Type B pancreatic cell (in vitro differentiated cells): ENCODE data around the gene VEGFB. TPM values are rescaled to one million over a fixed set of nuclear protein-coding genes. Genes with fewer than 3 reads are reported as not detected.
A peak's percentile ranks its signal among the peaks of the same experiment; 100 is the strongest.

Experiments
- DNase-seq: peaks from one replicate; pipeline ENCODE4 v3.0.0; 2021; ENCODE audit warnings: mixed read lengths; ENCODE audit not compliant: unreplicated experiment; ENCODE audit errors: extremely low spot score
- H3K27ac Mint-ChIP-seq: 2 replicates; pipeline ENCODE4 v1.8.0; 2021; ENCODE audit warnings: mild to moderate bottlenecking, mixed read lengths
- H3K27me3 Mint-ChIP-seq: 2 replicates; pipeline ENCODE4 v1.8.0; 2021; ENCODE audit warnings: mixed read lengths
- H3K36me3 Mint-ChIP-seq: 2 replicates; pipeline ENCODE4 v1.8.0; 2021; ENCODE audit warnings: mixed read lengths
- H3K4me1 Mint-ChIP-seq: one replicate; pipeline ENCODE4 v1.8.0; 2021; ENCODE audit warnings: mixed read lengths; ENCODE audit not compliant: unreplicated experiment
- H3K4me3 Mint-ChIP-seq: 2 replicates; pipeline ENCODE4 v1.8.0; 2021; ENCODE audit warnings: mild to moderate bottlenecking, mixed read lengths
- H3K9me3 Mint-ChIP-seq: 2 replicates; pipeline ENCODE4 v1.8.0; 2021; ENCODE audit warnings: mixed read lengths
- CTCF ChIP-seq: fragments of 200-600 bp; sonication (generic); conservative IDR thresholded peaks from 2 replicates; pipeline ENCODE4 v1.5.0; 2021; ENCODE audit warnings: antibody characterized with exemption, mild to moderate bottlenecking
- total RNA-seq: library from RNA; stranded (reverse); gene quantifications from 2 replicates; pipeline ENCODE4 v1.2.1, GENCODE V29; 2021; ENCODE audit warnings: low replicate concordance

VEGFB gene
- total RNA-seq, 1 donor from 2014 or later = 66.3 TPM

- Mint-ChIP-seq H3K4me3 (peak overlapping the region; percentile 90), H3K9me3 (no peaks in the 10 kb centered on the region), H3K4me1 (peaks cover 7% of the 10 kb centered on the region), H3K27me3 (no peaks in the 10 kb centered on the region), H3K36me3 (no peaks in the 10 kb centered on the region), H3K27ac (peak overlapping the region; percentile 58)
- DNase-seq = no peak
- TF ChIP-seq CTCF = no peak
These were observed 6.9 kb upstream of the VEGFB start for GRCh38 chr11:64227405-64227956.

GRCh38 chr11:64229090-64229743, 5.2 kb upstream of the VEGFB start:
- Mint-ChIP-seq H3K27me3 (no peaks in the 10 kb centered on the region), H3K4me1 (peaks cover 12% of the 10 kb centered on the region), H3K4me3 (peak overlapping the region; percentile 91), H3K36me3 (no peaks in the 10 kb centered on the region), H3K9me3 (no peaks in the 10 kb centered on the region), H3K27ac (peak overlapping the region; percentile 83)
- no peak for DNase-seq
- TF ChIP-seq CTCF = no peak

GRCh38 chr11:64229744-64230170, 4.6 kb upstream of the VEGFB start:
- Mint-ChIP-seq H3K27me3 (no peaks in the 10 kb centered on the region), H3K36me3 (no peaks in the 10 kb centered on the region), H3K27ac (peak overlapping the region; percentile 83), H3K4me3 (peak overlapping the region; percentile 91), H3K4me1 (peaks cover 12% of the 10 kb centered on the region), H3K9me3 (no peaks in the 10 kb centered on the region)
- no peak for DNase-seq
- no peak for TF ChIP-seq CTCF

- Mint-ChIP-seq H3K36me3 (no peaks in the 10 kb centered on the region), H3K9me3 (no peaks in the 10 kb centered on the region), H3K4me1 (peaks cover 11% of the 10 kb centered on the region), H3K4me3 (peak within 1 kb of the TSS; percentile 91), H3K27me3 (no peaks in the 10 kb centered on the region), H3K27ac (peak within 1 kb of the TSS; percentile 83)
- TF ChIP-seq CTCF = no peak
- peak; percentile 91 for DNase-seq
These were observed 4.0 kb upstream of the VEGFB start, which contains the start of gene DNAJC4 for GRCh38 chr11:64230171-64230984. Gene DNAJC4, plus strand, starts transcription at chr11:64230548. Its CDS starts 307 bp downstream, at chr11:64230855.

GRCh38 chr11:64230985-64231365, 3.4 kb upstream of the VEGFB start:
- no peak for DNase-seq
- Mint-ChIP-seq H3K4me1 (peaks cover 13% of the 10 kb centered on the region), H3K27ac (peak overlapping the region; percentile 78), H3K27me3 (no peaks in the 10 kb centered on the region), H3K4me3 (peak overlapping the region; percentile 91), H3K9me3 (no peaks in the 10 kb centered on the region), H3K36me3 (no peaks in the 10 kb centered on the region)
- TF ChIP-seq CTCF = no peak
